H1 (cell line): ENCODE results near the gene SCG2. TPM values are rescaled to one million over a fixed set of nuclear protein-coding genes. Genes with fewer than 3 reads are reported as not detected.

Source experiments
- BACH1 ChIP-seq: IDR thresholded peaks from 2 replicates; pipeline ENCODE4 v1.6.1; 2012; ENCODE audit warnings: low read length, improper control_type of control experiment
- CHD7 ChIP-seq: fragments of 300-600 bp; sonication (generic); IDR thresholded peaks from 2 replicates; pipeline ENCODE4 v1.7.1; 2012; ENCODE audit warnings: low read length, moderate library complexity, mild to moderate bottlenecking, inconsistent platforms; ENCODE audit not compliant: insufficient replicate concordance
- SIRT6 ChIP-seq: IDR thresholded peaks from one replicate; pipeline ENCODE4 v1.7.1; 2012; ENCODE audit warnings: low read length, inconsistent platforms
- YY1 ChIP-seq: IDR thresholded peaks from 2 replicates; pipeline ENCODE4 v1.6.1; 2011; ENCODE audit warnings: low read depth, mild to moderate bottlenecking, low read length
- polyA plus RNA-seq, 7 experiments: library from polyadenylated mRNA; depleted of rRNA in 3 of 7; stranded (reverse) in 5 of 7; unstranded in 2 of 7; fragments of >200 nt in 5 of 7; fragments of 200-250 nt in 2 of 7; gene quantifications; 1 replicate in 5 of 7; 2 replicates in 1 of 7; 4 replicates in 1 of 7; pipeline versions ENCODE4 v1.2.1 to v1.2.3, GENCODE V29; 2011 to 2013; ENCODE audit warnings: missing spikeins in 2 of 7, mixed read lengths in 2 of 7
- total RNA-seq: library from RNA; stranded (reverse); fragmentation: NEBNext Ultra II Directional; extraction: Animal tissue kit (Norgen Biotek cat#: 25700); gene quantifications from 2 replicates; pipeline ENCODE4 v1.2.1, GENCODE V29; 2021

The SCG2 gene
- total and polyA plus RNA-seq, 2 of the 8 experiments (the other 6 are each of a cell fraction or from before 2014, with no cell fraction given): 0.54 to 1.0 TPM

- TF ChIP-seq CHD7 (no peak), SIRT6 (no peak), BACH1 (no peak), YY1 (no peak)
These were observed 24.6 kb upstream of the SCG2 start (continued) for GRCh38 chr2:223626716-223627115.
